SK-N-SH treated with all-trans-retinoic acid at 6 μM for 48 hours (cell line): ENCODE results near the gene CAPN10.

Experiments used
- RARB ChIP-seq: fragments of 250-450 bp; sonication (Bioruptor Pico); IDR thresholded peaks from 2 replicates; pipeline ENCODE4 v1.8.0; 2021; ENCODE audit warnings: mild to moderate bottlenecking, moderate library complexity
- ZNF565 ChIP-seq: fragments of 450-650 bp; formaldehyde crosslinking; conservative IDR thresholded peaks from 2 replicates; pipeline ENCODE4 v1.5.0; 2020; ENCODE audit warnings: low read depth, mild to moderate bottlenecking, moderate library complexity
- TF ChIP-seq, protein P1 (sequence below): fragments of 250-450 bp; sonication (Bioruptor Pico); IDR thresholded peaks from 2 replicates; pipeline ENCODE4 v1.5.1; 2021; ENCODE audit warnings: mild to moderate bottlenecking, moderate library complexity

DNA sequence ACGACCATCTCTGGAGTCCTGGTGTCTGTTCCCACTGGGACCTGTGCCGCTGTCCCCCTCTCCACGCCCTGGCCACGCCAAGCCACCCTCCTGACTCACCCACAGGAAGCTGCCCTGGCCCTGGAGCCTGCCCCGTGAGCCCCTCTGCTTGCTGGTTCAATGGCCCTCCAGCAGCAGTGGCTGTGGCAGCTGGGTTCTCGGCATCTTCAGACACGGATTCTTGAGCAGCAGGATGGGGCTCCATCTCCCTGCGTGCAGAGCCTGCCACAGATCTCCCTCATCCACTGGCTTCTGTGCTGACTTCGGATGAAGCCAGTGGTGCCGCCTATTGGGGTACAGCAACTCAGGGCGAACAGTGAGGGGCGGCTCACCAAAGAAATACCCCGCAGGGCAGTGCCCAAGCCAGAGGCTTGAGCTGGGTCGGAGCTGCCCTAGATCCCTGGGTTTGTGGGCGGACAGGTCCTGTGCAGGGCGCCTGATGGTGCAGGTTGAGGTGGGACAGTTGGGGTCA, 14.0 kb downstream of the CAPN10 start:
- no peak for TF ChIP-seq ZNF565 (CRISPR knock-in tag)
- TF ChIP-seq, protein P1, sequence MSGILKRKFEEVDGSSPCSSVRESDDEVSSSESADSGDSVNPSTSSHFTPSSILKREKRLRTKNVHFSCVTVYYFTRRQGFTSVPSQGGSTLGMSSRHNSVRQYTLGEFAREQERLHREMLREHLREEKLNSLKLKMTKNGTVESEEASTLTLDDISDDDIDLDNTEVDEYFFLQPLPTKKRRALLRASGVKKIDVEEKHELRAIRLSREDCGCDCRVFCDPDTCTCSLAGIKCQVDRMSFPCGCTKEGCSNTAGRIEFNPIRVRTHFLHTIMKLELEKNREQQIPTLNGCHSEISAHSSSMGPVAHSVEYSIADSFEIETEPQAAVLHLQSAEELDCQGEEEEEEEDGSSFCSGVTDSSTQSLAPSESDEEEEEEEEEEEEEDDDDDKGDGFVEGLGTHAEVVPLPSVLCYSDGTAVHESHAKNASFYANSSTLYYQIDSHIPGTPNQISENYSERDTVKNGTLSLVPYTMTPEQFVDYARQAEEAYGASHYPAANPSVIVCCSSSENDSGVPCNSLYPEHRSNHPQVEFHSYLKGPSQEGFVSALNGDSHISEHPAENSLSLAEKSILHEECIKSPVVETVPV (CRISPR knock-in tag), result no peak
- no peak for TF ChIP-seq RARB (CRISPR knock-in tag)
